ENCODE results near the gene MOXD1.
"Not testable (repeated sequence)": the region's sequence is repeated elsewhere in the genome, so short reads cannot be mapped to it uniquely, and the experiment has no call there.

The MOXD1 gene

GRCh38 chr6:132395015-132395597 is 6.2 kb downstream of the MOXD1 start:
- DNase-seq, result no peak

GRCh38 chr6:132392792-132393191 is 8.5 kb downstream of the MOXD1 start:
- no peak for DNase-seq

- no peak for DNase-seq
Observed at GRCh38 chr6:132392270-132392646, 9.0 kb downstream of the MOXD1 start.

- no peak for DNase-seq
Observed at GRCh38 chr6:132391391-132392269, 9.6 kb downstream of the MOXD1 start.

GRCh38 chr6:132390451-132390850 is 10.8 kb downstream of the MOXD1 start:
- DNase-seq, result no peak

- DNase-seq, result no peak
Observed at GRCh38 chr6:132390017-132390416, 11.3 kb downstream of the MOXD1 start.

GRCh38 chr6:132388291-132388690 is 13.0 kb downstream of the MOXD1 start:
- DNase-seq, result no peak

- DNase-seq, result no peak
Observed at GRCh38 chr6:132382630-132383175, 18.6 kb downstream of the MOXD1 start.

- DNase-seq, result no peak
Observed at GRCh38 chr6:132381381-132381780, 19.9 kb downstream of the MOXD1 start.

GRCh38 chr6:132380358-132381029 is 20.8 kb downstream of the MOXD1 start:
- DNase-seq, result no peak

- no peak for DNase-seq
Observed at GRCh38 chr6:132369526-132369925, 31.7 kb downstream of the MOXD1 start.

GRCh38 chr6:132368916-132369481 is 32.3 kb downstream of the MOXD1 start:
- DNase-seq, result no peak

GRCh38 chr6:132365281-132365907 is 35.9 kb downstream of the MOXD1 start:
- DNase-seq, result no peak

GRCh38 chr6:132364306-132365074 is 36.8 kb downstream of the MOXD1 start:
- DNase-seq, result no peak

GRCh38 chr6:132362442-132363185 is 38.7 kb downstream of the MOXD1 start:
- DNase-seq, result no peak

- no peak for DNase-seq
Observed at GRCh38 chr6:132361101-132361500, 40.2 kb downstream of the MOXD1 start.

GRCh38 chr6:132359886-132360285 is 41.4 kb downstream of the MOXD1 start:
- no peak for DNase-seq

GRCh38 chr6:132357120-132357519 is 44.2 kb downstream of the MOXD1 start:
- no peak for DNase-seq

GRCh38 chr6:132354517-132355167 is 46.6 kb downstream of the MOXD1 start:
- DNase-seq, result peak; percentile 24

GRCh38 chr6:132351986-132352385 is 49.3 kb downstream of the MOXD1 start:
- DNase-seq, result not testable (repeated sequence)

- no peak for DNase-seq
Observed at GRCh38 chr6:132348231-132348630, 53.0 kb downstream of the MOXD1 start.
